HCT116 (cell line): ENCODE measurements around the gene ANKRD44. TPM values are rescaled to one million over a fixed set of nuclear protein-coding genes. Genes with fewer than 3 reads are reported as not detected.

ENCODE experiments used
- ATAC-seq: fragments of 200-7000 bp; cut with Tn5 transposase; 2 replicates; pipeline ENCODE4 v1.9.1; 2020; ENCODE audit warnings: mild to moderate bottlenecking, moderate library complexity
- BruUV-seq: library from RNA; stranded (reverse); fragments of 400-500 nt; replicated peaks from 2 replicates; lab custom pipeline; 2021; lab: Mats Ljungman, UMichigan
- CTCF ChIA-PET: fragments of 300-600 bp; sonication (Branson Sonifier 250); formaldehyde crosslinking; loops from one replicate; lab custom pipeline; 2021; ENCODE audit warnings: antibody characterized with exemption; lab: Charles Lee
- POLR2A ChIA-PET: fragments of 300-600, 350-600 bp; sonication (Branson Sonifier 250); formaldehyde crosslinking; loops from one replicate; lab custom pipeline; 2021; ENCODE audit warnings: antibody characterized with exemption; lab: Charles Lee
- RAD21 ChIA-PET, 2 experiments: fragments of 300-600 bp; sonication (Branson Sonifier 250); formaldehyde crosslinking; loops; one replicate each; lab custom pipeline; 2023; ENCODE audit warnings: low total read pairs in 2 of 2; ENCODE audit not compliant: uncharacterized antibody in 2 of 2, unreplicated experiment in 2 of 2, low non-redundant PET in 1 of 2; lab: Charles Lee
- DNase-seq: peaks from one replicate; pipeline ENCODE4 v3.0.0-alpha.2; 2010; ENCODE audit warnings: low read depth, low spot score
- H2AFZ ChIP-seq: fragments of 200-600 bp; shearing (Covaris generic), sonication (generic); 2 replicates; pipeline ENCODE4 v1.6.1; 2017; ENCODE audit warnings: low read depth, mixed run types, mixed read lengths, antibody characterized with exemption, low read length; ENCODE audit not compliant: poor library complexity, severe bottlenecking
- H3K27ac ChIP-seq: 2 replicates; pipeline ENCODE4 v1.5.1; 2012; ENCODE audit warnings: low read depth, low read length
- H3K27me3 ChIP-seq: fragments of 200-600 bp; sonication (generic); 2 replicates; pipeline ENCODE4 v1.6.1; 2016; ENCODE audit warnings: mixed run types, low read length, mixed read lengths; ENCODE audit not compliant: insufficient read depth
- H3K36me3 ChIP-seq, 2 experiments: fragments of 200-500 bp in 1 of 2; fragments of 200-600 bp in 1 of 2; sonication (Bioruptor generic) in 1 of 2; sonication (generic) in 1 of 2; 2 replicates each; pipeline versions ENCODE4 v1.5.1 to v1.6.1; 2014 to 2016; ENCODE audit warnings: low read length in 2 of 2, inconsistent platforms in 1 of 2, mixed read lengths in 1 of 2, mixed run types in 1 of 2; ENCODE audit not compliant: insufficient read depth in 2 of 2, control insufficient read depth in 1 of 2
- H3K4me1 ChIP-seq, 2 experiments: fragments of 200-600 bp in 1 of 2; sonication (generic) in 1 of 2; 2 replicates each; pipeline versions ENCODE4 v1.5.1 to v1.6.1; 2012 to 2017; ENCODE audit warnings: low read length in 2 of 2, inconsistent platforms in 1 of 2, mild to moderate bottlenecking in 1 of 2, mixed read lengths in 1 of 2, mixed run types in 1 of 2, moderate library complexity in 1 of 2; ENCODE audit not compliant: insufficient read depth in 2 of 2, control insufficient read depth in 1 of 2
- H3K4me2 ChIP-seq: fragments of 200-600 bp; sonication (generic); 2 replicates; pipeline ENCODE4 v1.6.1; 2017; ENCODE audit warnings: mixed run types, low read length, mixed read lengths
- H3K4me3 ChIP-seq, 2 experiments: fragments of 200-600 bp in 1 of 2; sonication (generic) in 1 of 2; replicated peaks in 1 of 2; 2 replicates each; pipeline ENCODE4 v1.5.1; 2011 to 2016; ENCODE audit warnings: low read length in 2 of 2, control low read depth in 1 of 2, low read depth in 1 of 2, mild to moderate bottlenecking in 1 of 2, mixed read lengths in 1 of 2, mixed run types in 1 of 2
- H3K79me2 ChIP-seq: fragments of 200-600 bp; sonication (generic); 2 replicates; pipeline ENCODE4 v1.6.1; 2017; ENCODE audit warnings: mild to moderate bottlenecking, mixed run types, low read length, moderate library complexity, mixed read lengths; ENCODE audit not compliant: insufficient read depth
- H3K9ac ChIP-seq: fragments of 200-600 bp; sonication (generic); 2 replicates; pipeline ENCODE4 v1.6.1; 2016; ENCODE audit warnings: low read length, mixed read lengths
- H3K9me2 ChIP-seq: fragments of 200-600 bp; sonication (generic), shearing (Covaris generic); 2 replicates; pipeline ENCODE4 v1.6.1; 2017; ENCODE audit warnings: mixed run types, mild to moderate bottlenecking, moderate library complexity; ENCODE audit not compliant: insufficient read depth
- H3K9me3 ChIP-seq, 2 experiments: fragments of 200-500 bp in 1 of 2; fragments of 200-600 bp in 1 of 2; sonication (Bioruptor generic) in 1 of 2; sonication (generic) in 1 of 2; 2 replicates each; pipeline ENCODE4 v1.6.1; 2014 to 2017; ENCODE audit warnings: low read length in 2 of 2, mixed read lengths in 2 of 2, inconsistent platforms in 1 of 2, low read depth in 1 of 2, mild to moderate bottlenecking in 1 of 2, mixed run types in 1 of 2, moderate library complexity in 1 of 2; ENCODE audit not compliant: control insufficient read depth in 1 of 2, insufficient read depth in 1 of 2
- H4K20me1 ChIP-seq: fragments of 200-600 bp; sonication (generic), shearing (Covaris generic); 2 replicates; pipeline ENCODE4 v1.6.1; 2017; ENCODE audit warnings: mixed run types, mild to moderate bottlenecking, moderate library complexity; ENCODE audit not compliant: insufficient read depth
- CEBPB ChIP-seq: IDR thresholded peaks from 2 replicates; pipeline ENCODE4 v1.6.1; 2012; ENCODE audit warnings: low read depth
- EZH2 ChIP-seq: fragments of 200-600 bp; sonication (generic); IDR thresholded peaks from 2 replicates; pipeline ENCODE4 v1.6.1; 2017; ENCODE audit warnings: antibody characterized with exemption, mixed run types
- intact Hi-C: fragments of 100-400 bp; cut with micrococcal nuclease; formaldehyde crosslinking; loops from 2 replicates; pipeline ENCODE4 v1.10.0; 2022
- total RNA-seq: library from RNA; stranded (reverse); gene quantifications from one replicate; pipeline ENCODE4 v1.2.1, GENCODE V29; 2021; ENCODE audit not compliant: unreplicated experiment
- TF ChIP-seq, protein P1 (sequence below), 3 experiments: fragments of 200-600 bp in 1 of 3; sonication (generic) in 1 of 3; IDR thresholded peaks in 2 of 3; conservative IDR thresholded peaks in 1 of 3; 2 replicates each; pipeline ENCODE4 v1.5.1; 2012 to 2017; ENCODE audit warnings: low read depth in 2 of 3, low read length in 2 of 3, antibody characterized with exemption in 1 of 3, borderline replicate concordance in 1 of 3, control low read depth in 1 of 3, mild to moderate bottlenecking in 1 of 3, mixed read lengths in 1 of 3, mixed run types in 1 of 3, moderate library complexity in 1 of 3; ENCODE audit not compliant: insufficient read depth in 1 of 3
- TF ChIP-seq, protein P2 (sequence below): IDR thresholded peaks from 2 replicates; pipeline ENCODE4 v1.6.1; 2011; ENCODE audit warnings: mild to moderate bottlenecking, low read length, moderate library complexity; ENCODE audit not compliant: insufficient replicate concordance; ENCODE audit errors: extremely low read depth
- TF ChIP-seq, protein P3 (sequence below): IDR thresholded peaks from 2 replicates; pipeline ENCODE4 v1.6.1; 2012

The ANKRD44 gene
- total RNA-seq, 1 experiment from 2014 or later, result 2.7 TPM

DNA sequence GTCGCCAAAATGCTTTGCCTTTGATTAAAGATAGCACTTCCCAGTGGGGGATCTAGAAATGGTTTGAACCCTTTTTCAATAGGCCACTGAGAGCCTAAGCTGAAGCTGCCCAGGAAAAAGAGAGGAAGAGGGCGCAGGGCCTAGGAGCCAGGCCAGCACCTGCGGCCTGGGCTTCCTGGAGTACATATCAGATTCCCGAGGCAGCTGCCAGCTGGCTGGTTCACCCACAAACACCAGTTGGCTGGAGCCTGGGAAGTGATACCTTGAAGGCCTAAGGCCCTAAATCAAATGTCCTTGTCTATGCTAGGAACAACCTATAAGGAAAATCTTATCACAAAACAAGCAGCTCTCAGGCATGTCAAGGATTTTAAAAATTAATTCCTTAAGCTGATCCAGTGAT lies 37.1 kb downstream of the ANKRD44 start:
- H3K9me3 ChIP-seq, result no peaks in the 10 kb centered on the region
- H3K4me2 ChIP-seq, result no peak overlapping the region
- no peak overlapping the region for H3K4me3 ChIP-seq
- BruUV-seq, result no TSS peak
- no peaks in the 10 kb centered on the region for H3K4me1 ChIP-seq
- H3K9ac ChIP-seq, result no peak overlapping the region
- H3K9me2 ChIP-seq, result no peaks in the 10 kb centered on the region
- H4K20me1 ChIP-seq, result no peaks in the 10 kb centered on the region
- no peak for DNase-seq
- ChIA-PET RAD21 (no interaction called here), CTCF (no interaction called here), POLR2A (no interaction called here)
- no peak for ATAC-seq
- H3K27me3 ChIP-seq, result no peaks in the 10 kb centered on the region
- no peak overlapping the region for H3K27ac ChIP-seq
- intact Hi-C loops, result no loop called here
- TF ChIP-seq CEBPB (no peak), EZH2 (no peak)
- TF ChIP-seq, protein P1, sequence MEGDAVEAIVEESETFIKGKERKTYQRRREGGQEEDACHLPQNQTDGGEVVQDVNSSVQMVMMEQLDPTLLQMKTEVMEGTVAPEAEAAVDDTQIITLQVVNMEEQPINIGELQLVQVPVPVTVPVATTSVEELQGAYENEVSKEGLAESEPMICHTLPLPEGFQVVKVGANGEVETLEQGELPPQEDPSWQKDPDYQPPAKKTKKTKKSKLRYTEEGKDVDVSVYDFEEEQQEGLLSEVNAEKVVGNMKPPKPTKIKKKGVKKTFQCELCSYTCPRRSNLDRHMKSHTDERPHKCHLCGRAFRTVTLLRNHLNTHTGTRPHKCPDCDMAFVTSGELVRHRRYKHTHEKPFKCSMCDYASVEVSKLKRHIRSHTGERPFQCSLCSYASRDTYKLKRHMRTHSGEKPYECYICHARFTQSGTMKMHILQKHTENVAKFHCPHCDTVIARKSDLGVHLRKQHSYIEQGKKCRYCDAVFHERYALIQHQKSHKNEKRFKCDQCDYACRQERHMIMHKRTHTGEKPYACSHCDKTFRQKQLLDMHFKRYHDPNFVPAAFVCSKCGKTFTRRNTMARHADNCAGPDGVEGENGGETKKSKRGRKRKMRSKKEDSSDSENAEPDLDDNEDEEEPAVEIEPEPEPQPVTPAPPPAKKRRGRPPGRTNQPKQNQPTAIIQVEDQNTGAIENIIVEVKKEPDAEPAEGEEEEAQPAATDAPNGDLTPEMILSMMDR (IDR thresholded peaks at IDR 0.05 in 2 of 3, conservative IDR thresholded peaks at IDR 0.05 in 1 of 3; ENCODE audit: borderline replicate concordance in 1 of 3, insufficient read depth in 1 of 3, low read depth in 2 of 3, low read length in 2 of 3), result no peak
- TF ChIP-seq, protein P2, sequence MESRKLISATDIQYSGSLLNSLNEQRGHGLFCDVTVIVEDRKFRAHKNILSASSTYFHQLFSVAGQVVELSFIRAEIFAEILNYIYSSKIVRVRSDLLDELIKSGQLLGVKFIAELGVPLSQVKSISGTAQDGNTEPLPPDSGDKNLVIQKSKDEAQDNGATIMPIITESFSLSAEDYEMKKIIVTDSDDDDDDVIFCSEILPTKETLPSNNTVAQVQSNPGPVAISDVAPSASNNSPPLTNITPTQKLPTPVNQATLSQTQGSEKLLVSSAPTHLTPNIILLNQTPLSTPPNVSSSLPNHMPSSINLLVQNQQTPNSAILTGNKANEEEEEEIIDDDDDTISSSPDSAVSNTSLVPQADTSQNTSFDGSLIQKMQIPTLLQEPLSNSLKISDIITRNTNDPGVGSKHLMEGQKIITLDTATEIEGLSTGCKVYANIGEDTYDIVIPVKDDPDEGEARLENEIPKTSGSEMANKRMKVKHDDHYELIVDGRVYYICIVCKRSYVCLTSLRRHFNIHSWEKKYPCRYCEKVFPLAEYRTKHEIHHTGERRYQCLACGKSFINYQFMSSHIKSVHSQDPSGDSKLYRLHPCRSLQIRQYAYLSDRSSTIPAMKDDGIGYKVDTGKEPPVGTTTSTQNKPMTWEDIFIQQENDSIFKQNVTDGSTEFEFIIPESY, result no peak
- TF ChIP-seq, protein P3, sequence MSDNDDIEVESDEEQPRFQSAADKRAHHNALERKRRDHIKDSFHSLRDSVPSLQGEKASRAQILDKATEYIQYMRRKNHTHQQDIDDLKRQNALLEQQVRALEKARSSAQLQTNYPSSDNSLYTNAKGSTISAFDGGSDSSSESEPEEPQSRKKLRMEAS, result no peak
- no peak overlapping the region for H2AFZ ChIP-seq
- H3K36me3 ChIP-seq, result no peaks in the 10 kb centered on the region
- H3K79me2 ChIP-seq, result no peaks in the 10 kb centered on the region
